Measurements from ENCODE around the gene HNRNPAB.
"Not testable (repeated sequence)": the region's sequence is repeated elsewhere in the genome, so short reads cannot be mapped to it uniquely, and the experiment has no call there.

Gene HNRNPAB

DNA sequence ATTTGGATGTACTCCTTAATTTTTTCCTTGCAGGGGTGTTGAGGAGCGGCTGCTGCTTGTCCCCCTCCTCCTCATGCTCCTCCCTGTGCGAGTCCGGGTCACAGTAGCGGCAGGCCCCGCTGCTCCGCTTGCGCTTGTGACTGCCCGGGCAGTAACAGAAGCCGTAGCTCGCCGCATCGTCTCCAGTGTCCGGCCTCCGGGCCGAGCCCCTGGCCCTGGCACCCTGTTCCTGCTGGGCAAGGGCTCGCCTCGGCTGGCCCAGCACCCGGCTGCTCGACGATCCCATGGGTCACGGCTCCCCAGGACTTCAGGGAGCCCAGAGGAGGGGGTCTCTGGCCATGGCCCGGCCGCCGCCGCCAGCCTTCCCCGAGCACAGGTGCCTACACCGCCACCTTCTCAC is 17.3 kb upstream of the HNRNPAB start, which contains the start of gene GMCL2:
Gene GMCL2 (minus strand): TSS at position 358 of the 400 bp plus-strand sequence. CDS start 72 bp downstream, at position 286.
- Mint-ChIP-seq H3K27ac (no peak within 1 kb of the TSS), H3K4me1 (peaks cover 6% of the 10 kb centered on the region), H3K27me3 (peaks cover 33% of the 10 kb centered on the region), H3K36me3 (no peaks in the 10 kb centered on the region), H3K4me3 (no peak within 1 kb of the TSS), H3K9me3 (no peaks in the 10 kb centered on the region)
- CTCF ChIA-PET: no interaction called here
- DNase-seq: no peak

DNA sequence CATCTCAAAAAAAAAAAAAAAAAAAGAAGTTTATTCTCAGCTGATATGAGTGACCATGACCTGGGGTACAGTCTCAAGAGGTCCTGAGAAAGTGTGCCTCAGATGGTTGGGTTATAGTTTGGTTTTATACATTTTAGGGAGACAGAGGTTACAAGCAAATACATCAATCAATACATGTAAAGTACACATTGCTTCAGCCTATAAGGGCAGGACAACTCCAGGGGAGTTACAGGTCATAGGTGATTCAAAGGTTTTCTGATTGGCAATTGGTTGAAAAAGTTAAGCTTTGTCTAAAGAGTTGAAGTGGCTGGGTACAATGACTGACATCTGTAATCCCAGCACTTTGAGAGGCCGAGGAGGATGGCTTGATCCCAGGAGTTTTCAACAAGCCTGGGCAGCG is 14.9 kb upstream of the HNRNPAB start:
- H3K36me3 Mint-ChIP-seq: no peaks in the 10 kb centered on the region
- H3K9me3 Mint-ChIP-seq: no peaks in the 10 kb centered on the region
- DNase-seq: no peak
- no peak overlapping the region for H3K4me3 Mint-ChIP-seq
- H3K27ac Mint-ChIP-seq: no peak overlapping the region
- CTCF ChIA-PET: no interaction called here
- peaks cover 15% of the 10 kb centered on the region for H3K4me1 Mint-ChIP-seq
- peaks cover 57% of the 10 kb centered on the region for H3K27me3 Mint-ChIP-seq

DNA sequence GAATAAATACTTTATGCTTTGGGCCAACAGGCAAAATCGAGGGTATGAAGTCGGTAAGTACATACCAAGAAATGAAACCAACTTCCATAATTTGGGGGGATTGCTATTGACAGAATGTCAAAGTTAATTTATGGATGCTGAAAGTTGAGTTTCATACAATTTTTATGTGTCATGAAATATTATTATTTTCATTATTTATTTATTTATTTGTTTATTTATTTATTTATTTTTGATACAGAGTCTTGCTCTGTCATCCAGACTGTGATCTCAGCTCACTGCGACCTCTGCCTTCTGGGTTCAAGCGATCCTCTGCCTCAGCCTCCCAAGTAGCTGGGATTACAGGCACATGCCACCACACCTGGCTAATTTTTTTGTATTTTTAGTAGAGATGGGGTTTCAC is 12.7 kb upstream of the HNRNPAB start:
- no peak overlapping the region for H3K4me3 Mint-ChIP-seq
- CTCF ChIA-PET: no interaction called here
- no peaks in the 10 kb centered on the region for H3K36me3 Mint-ChIP-seq
- H3K27me3 Mint-ChIP-seq: peaks cover 79% of the 10 kb centered on the region
- no peaks in the 10 kb centered on the region for H3K9me3 Mint-ChIP-seq
- no peak overlapping the region for H3K27ac Mint-ChIP-seq
- H3K4me1 Mint-ChIP-seq: peaks cover 19% of the 10 kb centered on the region
- no peak for DNase-seq

DNA sequence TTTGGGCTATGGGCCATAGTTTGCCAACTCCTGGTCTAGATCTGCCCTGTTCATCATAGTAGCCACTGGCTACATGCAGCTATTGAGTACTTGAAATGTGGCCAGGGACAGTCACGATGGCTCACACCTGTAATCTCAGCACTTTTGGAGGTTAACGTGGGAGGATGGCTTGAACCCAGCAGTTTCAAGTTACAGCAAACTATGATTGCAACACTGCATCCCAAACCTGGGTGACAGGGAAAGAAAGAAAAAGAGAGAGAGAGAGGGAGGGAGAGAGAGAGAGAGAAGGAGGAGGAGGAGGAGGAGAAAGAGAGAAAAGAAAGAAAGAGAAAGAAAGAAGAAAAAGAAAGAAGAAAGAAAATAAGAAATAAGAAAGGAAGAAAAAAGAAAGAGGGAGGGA is 12.1 kb upstream of the HNRNPAB start:
- Mint-ChIP-seq H3K27ac (no peak overlapping the region), H3K9me3 (no peaks in the 10 kb centered on the region), H3K27me3 (peaks cover 82% of the 10 kb centered on the region), H3K36me3 (no peaks in the 10 kb centered on the region), H3K4me3 (no peak overlapping the region), H3K4me1 (peaks cover 19% of the 10 kb centered on the region)
- CTCF ChIA-PET: no interaction called here
- DNase-seq: no peak

DNA sequence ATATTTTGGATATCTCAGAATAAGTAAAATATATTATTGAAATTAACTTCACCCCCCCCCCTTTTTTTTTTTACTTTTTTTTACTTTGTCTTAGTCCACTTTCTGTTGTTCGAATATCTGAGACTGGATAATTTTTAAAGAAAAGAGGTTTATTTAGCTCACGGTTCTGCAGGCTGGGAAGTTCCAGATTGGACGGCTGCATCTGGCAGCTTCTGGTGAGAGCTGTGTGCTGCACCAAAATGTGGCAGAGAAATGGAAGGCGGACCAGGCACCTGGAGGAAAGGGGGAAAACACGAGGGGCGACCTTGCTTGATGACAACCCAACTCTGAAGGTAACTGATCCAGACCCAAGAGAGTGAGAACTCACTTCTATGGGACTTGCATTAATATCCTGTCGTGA is 11.5 kb upstream of the HNRNPAB start:
- no peak overlapping the region for H3K4me3 Mint-ChIP-seq
- CTCF ChIA-PET: no interaction called here
- no peak for DNase-seq
- no peaks in the 10 kb centered on the region for H3K9me3 Mint-ChIP-seq
- peaks cover 19% of the 10 kb centered on the region for H3K4me1 Mint-ChIP-seq
- H3K27ac Mint-ChIP-seq: no peak overlapping the region
- peaks cover 84% of the 10 kb centered on the region for H3K27me3 Mint-ChIP-seq
- H3K36me3 Mint-ChIP-seq: no peaks in the 10 kb centered on the region

DNA sequence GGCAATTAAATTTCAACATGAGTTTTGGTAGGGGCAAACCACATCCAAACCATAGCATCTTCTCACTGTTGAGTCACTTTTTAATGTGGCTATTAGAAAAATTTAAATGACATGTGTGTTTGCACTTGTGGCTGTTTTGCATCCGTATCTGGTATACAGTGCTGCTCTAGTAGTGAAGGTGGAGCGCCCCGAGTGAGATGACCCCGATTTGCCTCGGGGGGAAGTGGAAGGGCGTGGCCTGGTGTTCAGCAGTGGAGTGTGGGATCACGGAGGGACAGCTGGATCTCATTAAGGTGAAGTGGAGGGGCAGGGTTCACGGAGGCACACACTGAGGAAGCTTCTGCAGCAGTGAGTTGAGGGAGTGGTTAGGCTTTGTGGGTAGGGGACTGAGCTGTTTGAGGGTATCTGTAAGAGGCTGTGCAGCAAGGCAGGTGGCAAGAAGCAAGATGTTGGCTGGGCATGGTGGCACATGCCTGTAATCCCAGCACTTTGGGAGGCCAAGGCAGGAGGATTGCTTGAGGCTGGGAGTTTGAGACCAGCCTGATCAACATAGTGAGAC is 11.0 kb upstream of the HNRNPAB start:
- CTCF ChIA-PET: no interaction called here
- no peak for DNase-seq
- peaks cover 83% of the 10 kb centered on the region for H3K27me3 Mint-ChIP-seq
- peaks cover 19% of the 10 kb centered on the region for H3K4me1 Mint-ChIP-seq
- H3K9me3 Mint-ChIP-seq: no peaks in the 10 kb centered on the region
- no peak overlapping the region for H3K27ac Mint-ChIP-seq
- H3K4me3 Mint-ChIP-seq: no peak overlapping the region
- no peaks in the 10 kb centered on the region for H3K36me3 Mint-ChIP-seq

DNA sequence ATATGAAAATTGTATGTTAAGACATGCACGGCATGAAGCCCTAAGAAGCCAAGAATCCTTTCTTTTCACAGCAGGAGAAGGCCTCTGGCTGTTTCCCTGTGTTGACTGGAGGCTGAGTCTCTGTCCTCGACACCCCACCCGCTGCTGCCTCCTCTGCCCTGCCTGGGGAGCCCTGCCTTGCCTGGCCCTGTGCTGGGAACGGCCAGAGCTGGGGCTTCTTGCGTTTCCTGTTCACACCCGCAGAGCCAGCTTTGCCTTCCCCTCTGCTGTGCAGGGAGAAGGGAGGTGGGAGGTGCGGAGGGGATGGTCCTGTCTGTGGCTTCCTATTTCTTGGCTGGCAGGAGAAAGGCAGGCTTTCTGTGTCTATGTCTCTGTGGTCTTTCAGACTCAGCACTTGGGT is 10.3 kb upstream of the HNRNPAB start:
- Mint-ChIP-seq H3K4me3 (no peak overlapping the region), H3K4me1 (peaks cover 19% of the 10 kb centered on the region), H3K27ac (no peak overlapping the region), H3K27me3 (peaks cover 76% of the 10 kb centered on the region), H3K36me3 (no peaks in the 10 kb centered on the region), H3K9me3 (no peaks in the 10 kb centered on the region)
- CTCF ChIA-PET: no interaction called here
- DNase-seq: no peak

DNA sequence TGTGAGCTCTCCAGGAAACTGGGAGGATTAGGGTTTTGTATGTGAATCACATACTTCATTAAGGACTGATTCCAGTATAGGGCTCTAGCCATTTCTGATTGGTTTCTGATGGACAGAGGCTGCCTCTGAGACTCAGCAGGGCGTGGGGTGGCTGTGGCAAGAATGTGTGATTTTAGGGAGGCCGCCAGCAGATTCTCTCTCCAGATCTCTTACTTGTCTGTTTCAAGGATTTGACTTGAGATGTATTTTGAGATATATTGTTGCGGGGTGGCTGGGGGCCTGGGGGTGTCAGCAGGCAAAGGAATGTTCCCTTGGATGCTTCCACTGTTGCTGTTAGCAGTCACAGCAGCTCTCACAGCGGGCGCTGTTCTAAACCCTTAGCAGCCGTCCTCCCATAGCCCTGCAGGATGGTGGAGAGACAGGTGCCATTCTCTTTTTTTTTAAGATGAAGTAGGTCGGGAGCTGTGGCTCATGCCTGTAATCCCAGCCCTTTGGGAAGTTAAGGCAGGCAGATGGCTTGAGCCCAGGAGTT is 8.0 kb upstream of the HNRNPAB start:
- peaks cover 19% of the 10 kb centered on the region for H3K4me1 Mint-ChIP-seq
- peaks cover 55% of the 10 kb centered on the region for H3K27me3 Mint-ChIP-seq
- CTCF ChIA-PET: no interaction called here
- H3K4me3 Mint-ChIP-seq: no peak overlapping the region
- DNase-seq: peak; percentile 8
- no peaks in the 10 kb centered on the region for H3K9me3 Mint-ChIP-seq
- no peak overlapping the region for H3K27ac Mint-ChIP-seq
- H3K36me3 Mint-ChIP-seq: no peaks in the 10 kb centered on the region

DNA sequence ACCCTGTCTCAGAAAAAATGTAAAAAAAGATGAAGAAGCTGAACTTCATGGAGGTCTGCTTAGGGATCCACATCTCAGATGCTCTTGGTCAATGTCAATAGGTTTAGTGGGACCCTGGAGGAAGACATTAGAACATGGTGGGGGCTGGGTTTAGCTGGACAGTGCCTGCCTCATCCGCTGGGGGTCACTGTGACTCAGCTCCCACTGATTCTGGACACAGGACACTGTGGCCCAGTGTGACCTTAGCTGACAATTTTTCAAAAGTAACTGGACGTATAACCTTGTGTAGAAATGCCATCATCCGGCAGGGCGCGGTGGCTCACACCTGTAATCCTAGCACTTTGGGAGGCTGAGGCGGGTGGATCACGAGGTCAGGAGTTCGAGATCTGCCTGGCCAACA is 7.3 kb upstream of the HNRNPAB start:
- Mint-ChIP-seq H3K36me3 (no peaks in the 10 kb centered on the region), H3K27ac (no peak overlapping the region), H3K4me3 (no peak overlapping the region), H3K27me3 (peaks cover 52% of the 10 kb centered on the region), H3K9me3 (no peaks in the 10 kb centered on the region), H3K4me1 (peaks cover 21% of the 10 kb centered on the region)
- CTCF ChIA-PET: no interaction called here
- DNase-seq: peak; percentile 8

DNA sequence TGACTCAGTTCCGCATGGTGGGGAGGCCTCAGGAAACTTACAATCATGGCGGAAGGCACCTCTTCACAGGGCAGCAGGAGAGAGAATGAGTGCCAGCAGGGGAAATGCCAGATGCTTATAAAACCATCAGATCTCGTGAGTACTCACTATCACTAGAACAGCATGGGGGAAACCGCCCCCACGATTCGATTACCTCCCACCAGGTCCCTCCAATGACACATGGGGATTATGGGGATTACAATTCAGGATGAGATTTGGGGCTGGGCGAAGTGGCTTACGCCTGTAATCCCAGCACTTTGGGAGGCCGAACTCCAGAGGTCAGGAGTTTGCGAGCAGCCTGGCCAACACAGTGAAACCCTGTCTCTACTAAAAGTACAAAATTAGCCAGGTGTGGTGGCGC is 6.2 kb upstream of the HNRNPAB start:
- H3K27ac Mint-ChIP-seq, H3K36me3 Mint-ChIP-seq, H3K9me3 Mint-ChIP-seq, H3K4me3 Mint-ChIP-seq, CTCF ChIA-PET: not testable (repeated sequence)
- H3K27me3 Mint-ChIP-seq: peaks cover 41% of the 10 kb centered on the region
- peaks cover 23% of the 10 kb centered on the region for H3K4me1 Mint-ChIP-seq
- peak; percentile 5 for DNase-seq

DNA sequence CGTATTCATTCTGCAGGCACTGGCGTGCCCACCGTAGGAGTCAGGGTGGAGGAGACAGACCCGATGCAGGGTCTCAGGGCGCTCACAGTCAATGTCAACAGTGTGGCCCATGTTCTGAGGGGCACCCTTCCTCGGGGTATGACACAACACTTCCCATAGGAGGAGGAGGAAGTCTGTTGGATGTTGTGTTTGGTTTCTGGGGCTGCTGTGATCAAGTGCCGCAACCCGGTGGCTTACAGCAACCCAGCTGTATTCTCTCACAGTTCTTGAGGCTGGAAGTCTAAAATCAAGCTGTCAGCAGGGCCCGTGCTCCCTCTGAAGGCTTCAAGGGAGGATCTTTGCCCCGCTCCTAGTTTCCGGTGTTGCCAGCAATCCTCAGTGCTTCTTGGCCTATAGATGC is 5.6 kb upstream of the HNRNPAB start:
- Mint-ChIP-seq H3K36me3 (no peaks in the 10 kb centered on the region), H3K27me3 (peaks cover 35% of the 10 kb centered on the region), H3K4me3 (no peak overlapping the region), H3K4me1 (peaks cover 19% of the 10 kb centered on the region), H3K27ac (no peak overlapping the region), H3K9me3 (no peaks in the 10 kb centered on the region)
- CTCF ChIA-PET: no interaction called here
- DNase-seq: peak; percentile 10

DNA sequence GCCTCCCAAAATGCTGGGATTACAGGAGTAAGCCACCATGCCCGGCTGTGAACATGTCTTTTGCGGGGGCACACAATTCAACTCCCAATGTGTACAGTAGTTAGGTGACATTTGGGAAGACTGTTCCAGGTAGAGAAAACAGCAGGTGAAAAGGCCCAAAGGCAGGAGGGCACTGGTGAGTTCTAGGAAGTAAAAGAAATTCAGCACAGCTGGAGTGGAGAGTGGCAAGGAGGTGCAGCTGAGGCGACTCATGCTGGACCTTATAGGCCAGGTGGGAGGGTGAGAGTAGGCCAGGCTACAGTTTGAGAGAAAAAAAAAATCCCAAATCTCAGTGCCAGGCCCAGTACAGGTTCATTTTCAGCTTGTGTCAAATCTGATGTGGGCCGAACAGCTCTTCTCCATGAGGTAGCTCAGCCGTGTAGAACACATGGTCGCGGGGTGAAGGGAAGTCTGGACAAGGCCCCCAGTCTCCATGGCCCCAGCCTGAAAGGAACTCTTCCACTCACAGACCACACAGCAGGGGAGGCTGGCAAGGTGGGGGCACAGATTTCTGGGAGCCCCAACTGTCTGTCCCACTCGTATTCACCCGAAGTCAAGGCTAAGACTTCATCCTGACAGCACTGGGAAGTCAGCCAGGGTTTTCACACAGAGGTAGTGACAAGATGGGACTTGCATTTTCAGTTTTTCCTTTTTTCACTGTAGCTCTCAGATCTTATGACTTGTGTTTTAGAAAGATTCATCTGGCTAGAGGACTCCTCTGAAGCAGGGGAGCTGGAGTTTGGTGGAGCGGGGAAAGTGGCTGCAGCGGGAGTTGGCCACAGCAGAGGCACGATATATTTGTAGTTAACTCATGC is 4.5 kb upstream of the HNRNPAB start:
- Mint-ChIP-seq H3K27ac (no peak overlapping the region), H3K4me3 (no peak overlapping the region), H3K36me3 (peaks cover 3% of the 10 kb centered on the region), H3K4me1 (peaks cover 12% of the 10 kb centered on the region), H3K27me3 (peaks cover 28% of the 10 kb centered on the region), H3K9me3 (no peaks in the 10 kb centered on the region)
- CTCF ChIA-PET: no interaction called here
- DNase-seq: peak; percentile 7

DNA sequence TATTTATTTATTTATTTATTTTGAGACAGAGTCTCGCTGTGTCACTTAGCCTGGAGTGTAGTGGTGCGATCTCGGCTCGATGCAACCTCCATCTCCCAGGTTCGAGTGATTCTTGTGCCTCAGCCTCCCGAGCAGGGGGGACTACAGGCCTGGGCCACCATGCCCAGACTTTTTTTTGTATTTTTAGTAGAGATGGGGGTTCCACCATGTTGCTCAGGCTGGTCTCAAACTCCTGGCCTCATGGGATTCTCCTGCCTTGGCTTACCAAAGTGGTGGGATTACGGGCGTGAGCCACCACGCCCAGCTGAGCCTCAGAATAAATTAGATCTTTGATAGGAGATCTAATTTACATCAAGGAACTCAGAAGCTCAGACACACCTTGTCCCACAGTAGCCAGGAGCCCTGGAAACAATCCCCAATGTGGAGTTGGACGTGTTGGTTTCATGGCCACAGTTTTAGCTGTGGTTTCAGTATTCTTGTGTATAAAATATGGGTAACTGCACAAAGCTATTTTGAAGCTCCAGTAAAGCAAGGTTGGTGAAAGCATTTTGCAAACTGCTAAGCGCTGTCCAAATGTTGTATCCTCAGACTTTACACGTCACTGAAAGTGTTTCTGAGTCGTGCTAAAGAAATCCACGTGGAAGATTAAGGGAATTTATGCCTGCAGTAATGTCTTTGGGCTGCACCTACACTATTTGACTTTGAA is 3.0 kb upstream of the HNRNPAB start:
- peak; percentile 10 for DNase-seq
- Mint-ChIP-seq H3K4me3 (no peak overlapping the region), H3K9me3 (no peaks in the 10 kb centered on the region), H3K27ac (no peak overlapping the region), H3K36me3 (peaks cover 14% of the 10 kb centered on the region), H3K27me3 (peaks cover 12% of the 10 kb centered on the region), H3K4me1 (peaks cover 18% of the 10 kb centered on the region)
- CTCF ChIA-PET: interaction anchor here (0.9 to 1.2 kb wide), 2 partner anchors 19 to 30 kb away, joined by 3 read pairs; no protein-coding TSS in a partner anchor

DNA sequence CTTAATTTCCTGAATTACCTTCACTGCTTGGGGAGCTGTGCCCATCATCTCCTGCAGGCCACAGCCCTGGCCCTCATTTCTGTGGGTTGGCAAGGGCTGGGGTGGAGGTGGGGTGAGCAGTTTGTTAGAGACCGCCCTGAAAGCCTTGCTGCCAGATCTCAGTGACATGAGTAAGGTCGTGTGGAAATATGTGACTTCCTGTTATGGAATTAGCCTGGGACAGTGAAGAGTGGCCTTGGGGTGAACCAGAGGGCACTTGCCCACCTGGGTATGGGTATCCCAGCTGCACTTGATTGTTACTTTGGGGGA is 2.5 kb upstream of the HNRNPAB start:
- Mint-ChIP-seq H3K4me1 (peaks cover 23% of the 10 kb centered on the region), H3K27me3 (peaks cover 10% of the 10 kb centered on the region), H3K27ac (no peak overlapping the region), H3K36me3 (peaks cover 19% of the 10 kb centered on the region), H3K9me3 (no peaks in the 10 kb centered on the region), H3K4me3 (no peak overlapping the region)
- DNase-seq: peak; percentile 13
- CTCF ChIA-PET: interaction anchor here (0.9 to 1.2 kb wide), 3 partner anchors 19 to 33 kb away, joined by 3 to 4 read pairs (median 3); no protein-coding TSS in a partner anchor

Measured in activated naive CD4-positive, alpha-beta T cell treated with anti-CD3 and anti-CD28 coated beads, Interleukin-2, amount 10 ng/mL, durations not matched to agents 7 days and 5 days (primary cell).